Stomach (tissue), 9 donors: ENCODE data around the gene CREG1. TPM values are rescaled to one million over a fixed set of nuclear protein-coding genes. Genes with fewer than 3 reads are reported as not detected.

Experiments
- DNase-seq, 2 donors: peaks; one replicate each; pipeline versions ENCODE4 v3.0.0 to v3.0.0-alpha.2; 2013 to 2019
- H3K27ac ChIP-seq, 5 donors: fragments of 200-600 bp in 4 of 5; sonication (generic) in 4 of 5; one replicate each; pipeline ENCODE4 v1.5.1; 2013 to 2019; ENCODE audit warnings: mild to moderate bottlenecking in 1 of 5, moderate library complexity in 1 of 5
- H3K27me3 ChIP-seq, 3 donors: fragments of 200-600 bp; sonication (generic); one replicate each; pipeline ENCODE4 v1.5.1; 2017 to 2019; ENCODE audit warnings: mixed run types in 1 of 3
- H3K36me3 ChIP-seq, 4 donors: fragments of 200-600 bp; sonication (generic); 1 replicate in 3 of 4; 2 replicates in 1 of 4; pipeline ENCODE4 v1.5.1; 2016 to 2019
- H3K4me1 ChIP-seq, 4 donors: fragments of 200-600 bp; sonication (generic); one replicate each; pipeline ENCODE4 v1.5.1; 2016 to 2019
- H3K4me3 ChIP-seq, 4 donors: fragments of 200-600 bp; sonication (generic) in 3 of 4; one replicate each; pipeline ENCODE4 v1.5.1; 2016 to 2019; ENCODE audit warnings: mild to moderate bottlenecking in 1 of 4
- H3K9me3 ChIP-seq, 4 donors: fragments of 200-600 bp; sonication (generic); one replicate each; pipeline ENCODE4 v1.5.1; 2016 to 2019
- EP300 ChIP-seq: sonication (generic); formaldehyde crosslinking; IDR thresholded peaks from one replicate; pipeline ENCODE4 v1.6.1; 2017; ENCODE audit warnings: antibody characterized with exemption
- POLR2A ChIP-seq, 4 donors: fragments of 450-650 bp; IDR thresholded peaks; one replicate each; pipeline ENCODE4 v1.6.1; 2016; ENCODE audit warnings: antibody characterized with exemption in 4 of 4, control low read depth in 2 of 4, mild to moderate bottlenecking in 1 of 4, moderate library complexity in 1 of 4
- POLR2AphosphoS5 ChIP-seq, 3 donors: sonication (generic); formaldehyde crosslinking; IDR thresholded peaks; one replicate each; pipeline ENCODE4 v1.6.1; 2016; ENCODE audit warnings: antibody characterized with exemption in 3 of 3
- WGBS, 5 donors: extraction: QIAGEN DNeasy Blood & Tissue Kit in 3 of 5; methylation state at CpG; one replicate each; pipeline versions ENCODE4 v1.1.5 to v1.1.7; 2013 to 2018; 5-methylcytosine and 5-hydroxymethylcytosine counted together
- intact Hi-C: fragments of 100-400 bp; cut with DNase I; formaldehyde crosslinking; loops from one replicate; pipeline ENCODE4 v1.15.1; 2023; ENCODE audit warnings: low total_unique reads
- polyA plus RNA-seq, 3 donors: library from polyadenylated mRNA; stranded (reverse); fragments of 200-250 nt; gene quantifications; one replicate each; pipeline ENCODE4 v1.2.3, GENCODE V29; 2013
- total RNA-seq, 5 donors: library from RNA; depleted of rRNA; stranded (reverse); fragments of >200 nt; gene quantifications; one replicate each; pipeline versions ENCODE4 v1.1.0 to v1.2.3, GENCODE V29; 2014 to 2016
- TF ChIP-seq, protein P1 (sequence below), 7 experiments: fragments of 450-650 bp in 4 of 7; fragments of 200-600 bp in 3 of 7; sonication (generic) in 3 of 7; IDR thresholded peaks; one replicate each; pipeline ENCODE4 v1.5.1; 2016 to 2019; ENCODE audit warnings: antibody characterized with exemption in 7 of 7, control low read depth in 2 of 7, mild to moderate bottlenecking in 1 of 7
- donor health status: healthy with polysubstance abuse.
- donor health status: Bipolar disorder and iron deficiency.
- donor health status: healthy.

Gene CREG1
- total and polyA plus RNA-seq, 8 donors: 44.6 to 120 (median 78.3) TPM

DNA sequence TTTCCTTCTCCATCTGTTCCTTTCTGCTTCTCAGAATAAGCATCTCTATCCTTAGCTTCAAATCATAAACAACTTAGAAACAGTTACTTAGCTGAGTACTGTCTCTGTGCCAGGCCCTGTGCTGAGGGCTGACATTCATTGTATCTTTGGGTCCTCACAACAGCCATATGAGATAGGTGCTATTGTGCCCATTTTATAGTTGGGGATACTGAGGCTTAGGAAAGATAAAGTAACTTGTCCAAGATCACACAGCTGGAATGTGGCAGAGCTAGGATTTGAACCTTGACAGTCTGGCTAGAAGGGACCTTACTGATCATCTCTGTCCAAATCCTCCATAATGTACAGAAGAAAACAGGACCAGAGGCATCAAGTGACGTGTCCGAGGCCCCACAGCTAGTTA is 60.2 kb downstream of the CREG1 start:
- WGBS, 5 donors: 86 to 100% (median 96%) methylated on average over 2 of the region's 2 CpGs
- Histone ChIP-seq H3K4me3 (no peak overlapping the region), H3K4me1 (no peaks in the 10 kb centered on the region), H3K9me3 (no peaks in the 10 kb centered on the region), H3K27ac (no peak overlapping the region), H3K36me3 (no peaks in the 10 kb centered on the region), H3K27me3 (peaks cover 0 to 17% (median 6%) of the 10 kb centered on the region in 3 donors)
- TF ChIP-seq POLR2AphosphoS5 (IDR thresholded peaks at IDR 0.05) (no peak), EP300 (no peak), POLR2A (IDR thresholded peaks at IDR 0.05) (no peak)
- TF ChIP-seq, protein P1, sequence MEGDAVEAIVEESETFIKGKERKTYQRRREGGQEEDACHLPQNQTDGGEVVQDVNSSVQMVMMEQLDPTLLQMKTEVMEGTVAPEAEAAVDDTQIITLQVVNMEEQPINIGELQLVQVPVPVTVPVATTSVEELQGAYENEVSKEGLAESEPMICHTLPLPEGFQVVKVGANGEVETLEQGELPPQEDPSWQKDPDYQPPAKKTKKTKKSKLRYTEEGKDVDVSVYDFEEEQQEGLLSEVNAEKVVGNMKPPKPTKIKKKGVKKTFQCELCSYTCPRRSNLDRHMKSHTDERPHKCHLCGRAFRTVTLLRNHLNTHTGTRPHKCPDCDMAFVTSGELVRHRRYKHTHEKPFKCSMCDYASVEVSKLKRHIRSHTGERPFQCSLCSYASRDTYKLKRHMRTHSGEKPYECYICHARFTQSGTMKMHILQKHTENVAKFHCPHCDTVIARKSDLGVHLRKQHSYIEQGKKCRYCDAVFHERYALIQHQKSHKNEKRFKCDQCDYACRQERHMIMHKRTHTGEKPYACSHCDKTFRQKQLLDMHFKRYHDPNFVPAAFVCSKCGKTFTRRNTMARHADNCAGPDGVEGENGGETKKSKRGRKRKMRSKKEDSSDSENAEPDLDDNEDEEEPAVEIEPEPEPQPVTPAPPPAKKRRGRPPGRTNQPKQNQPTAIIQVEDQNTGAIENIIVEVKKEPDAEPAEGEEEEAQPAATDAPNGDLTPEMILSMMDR (IDR thresholded peaks at IDR 0.05): no peak
- intact Hi-C loops: no loop called here
- no peak for DNase-seq

DNA sequence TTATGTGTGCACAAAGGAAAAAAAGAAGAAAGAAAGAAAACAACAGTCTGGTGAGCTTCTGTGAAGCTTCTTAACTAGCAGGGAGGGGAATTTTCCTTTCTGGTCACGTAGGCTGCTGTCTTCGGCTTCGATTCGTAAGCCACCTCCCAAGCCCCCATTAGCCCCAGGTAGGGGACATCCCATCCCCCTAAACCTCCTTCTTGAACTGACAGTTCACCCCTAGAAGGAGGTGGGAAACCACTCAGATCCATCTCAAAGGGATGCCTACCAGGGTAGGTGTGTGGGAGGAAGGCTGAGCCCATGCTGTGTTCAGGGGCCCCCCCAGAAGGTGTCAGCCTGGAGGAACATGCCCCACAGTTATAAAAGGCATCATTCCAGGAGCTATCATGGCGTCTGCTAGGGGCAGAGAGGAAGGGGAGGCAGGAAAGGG is 61.1 kb downstream of the CREG1 start:
- Histone ChIP-seq H3K36me3 (no peaks in the 10 kb centered on the region), H3K9me3 (no peaks in the 10 kb centered on the region), H3K27ac (no peak overlapping the region), H3K4me3 (no peak overlapping the region), H3K4me1 (no peaks in the 10 kb centered on the region), H3K27me3 (peaks cover 0 to 17% (median 6%) of the 10 kb centered on the region in 3 donors)
- TF ChIP-seq POLR2AphosphoS5 (IDR thresholded peaks at IDR 0.05): no peak
- TF ChIP-seq, protein P1 (IDR thresholded peaks at IDR 0.05): no peak
- TF ChIP-seq POLR2A (IDR thresholded peaks at IDR 0.05): no peak
- TF ChIP-seq EP300: no peak
- no peak for DNase-seq
- 50 to 71% (median 62%) methylated on average over 5 of the region's 5 CpGs for WGBS, 5 donors
- intact Hi-C loops: no loop called here

- TF ChIP-seq EP300: no peak
- no peak for TF ChIP-seq POLR2A (IDR thresholded peaks at IDR 0.05)
- TF ChIP-seq POLR2AphosphoS5 (IDR thresholded peaks at IDR 0.05): no peak
- TF ChIP-seq, protein P1 (IDR thresholded peaks at IDR 0.05): no peak
- intact Hi-C loops: no loop called here
- Histone ChIP-seq H3K4me1 (no peaks in the 10 kb centered on the region), H3K27ac (no peak overlapping the region), H3K4me3 (no peak overlapping the region), H3K27me3 (peaks cover 0 to 17% (median 6%) of the 10 kb centered on the region in 3 donors), H3K9me3 (no peaks in the 10 kb centered on the region), H3K36me3 (no peaks in the 10 kb centered on the region)
- no peak for DNase-seq
- WGBS, 5 donors: 61 to 64% (median 62%) methylated on average over 12 of the region's 12 CpGs
Observed at GRCh38 chr1:167491586-167492461, 61.7 kb downstream of the CREG1 start.

Other genes starting within 250 kb of the CREG1 start
- gene CD247, start 35.2 kb downstream of the CREG1 start, total RNA-seq: 1 to 10 TPM in 2 of 5 donors, not detected in 3; 5.3 to 6.7 TPM
- gene CD247, start 35.2 kb downstream of the CREG1 start, polyA plus RNA-seq: 1 to 10 TPM in 2 of 3 donors, under 1 TPM in 1; 0.68 to 3.1 (median 1.0) TPM
- gene RCSD1, start 76.5 kb upstream of the CREG1 start, total RNA-seq: 10 to 100 TPM in 4 of 5 donors, 1 to 10 TPM in 1; 8.2 to 29.0 (median 16.2) TPM
- gene RCSD1, start 76.5 kb upstream of the CREG1 start, polyA plus RNA-seq: 10 to 100 TPM in 2 of 3 donors, 1 to 10 TPM in 1; 6.0 to 43.7 (median 23.2) TPM
- 100 to 1,000 TPM in 1 of 5 donors, 10 to 100 TPM in 4; 29.9 to 115 (median 51.9) TPM for gene MPZL1, start 168.2 kb upstream of the CREG1 start, total RNA-seq
- 10 to 100 TPM in 2 of 3 donors, 1 to 10 TPM in 1; 7.2 to 25.0 (median 15.7) TPM for gene MPZL1, start 168.2 kb upstream of the CREG1 start, polyA plus RNA-seq